Measurements from ENCODE around the gene CEP97.

The CEP97 gene

DNA sequence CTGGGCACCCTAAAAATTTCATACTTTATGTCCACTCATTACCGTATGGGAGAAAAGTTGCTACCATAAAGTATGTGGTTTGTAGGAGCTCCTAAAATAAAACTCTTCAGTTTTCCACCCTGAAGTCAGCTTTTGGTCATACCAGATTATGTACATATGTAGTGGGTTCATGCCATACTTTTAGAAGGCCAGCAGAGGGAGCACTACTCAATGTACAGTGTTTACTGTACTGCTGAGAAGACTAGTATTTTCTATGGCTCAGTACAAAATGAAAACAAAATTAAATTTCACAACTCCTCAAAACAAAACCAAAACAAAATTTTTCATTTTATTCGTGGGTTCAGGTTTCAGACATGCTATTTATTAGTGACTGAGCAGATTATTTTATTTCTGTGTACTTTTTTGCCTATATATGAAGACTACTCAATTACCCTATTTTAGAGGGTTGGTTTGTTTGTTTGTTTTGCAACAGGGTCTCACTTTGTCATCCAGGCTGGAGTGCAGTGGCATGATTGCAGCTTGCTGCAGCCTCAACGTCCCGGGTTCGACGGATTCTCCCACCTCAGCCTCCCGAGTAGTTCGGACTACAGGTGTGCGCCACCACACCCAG is 78.9 kb downstream of the CEP97 start:
- TF ChIP-seq, protein P1, sequence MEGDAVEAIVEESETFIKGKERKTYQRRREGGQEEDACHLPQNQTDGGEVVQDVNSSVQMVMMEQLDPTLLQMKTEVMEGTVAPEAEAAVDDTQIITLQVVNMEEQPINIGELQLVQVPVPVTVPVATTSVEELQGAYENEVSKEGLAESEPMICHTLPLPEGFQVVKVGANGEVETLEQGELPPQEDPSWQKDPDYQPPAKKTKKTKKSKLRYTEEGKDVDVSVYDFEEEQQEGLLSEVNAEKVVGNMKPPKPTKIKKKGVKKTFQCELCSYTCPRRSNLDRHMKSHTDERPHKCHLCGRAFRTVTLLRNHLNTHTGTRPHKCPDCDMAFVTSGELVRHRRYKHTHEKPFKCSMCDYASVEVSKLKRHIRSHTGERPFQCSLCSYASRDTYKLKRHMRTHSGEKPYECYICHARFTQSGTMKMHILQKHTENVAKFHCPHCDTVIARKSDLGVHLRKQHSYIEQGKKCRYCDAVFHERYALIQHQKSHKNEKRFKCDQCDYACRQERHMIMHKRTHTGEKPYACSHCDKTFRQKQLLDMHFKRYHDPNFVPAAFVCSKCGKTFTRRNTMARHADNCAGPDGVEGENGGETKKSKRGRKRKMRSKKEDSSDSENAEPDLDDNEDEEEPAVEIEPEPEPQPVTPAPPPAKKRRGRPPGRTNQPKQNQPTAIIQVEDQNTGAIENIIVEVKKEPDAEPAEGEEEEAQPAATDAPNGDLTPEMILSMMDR (IDR thresholded peaks at IDR 0.05; ENCODE audit: low read depth, low read length, missing control alignments), result peak; percentile 69
- DNase-seq (ENCODE audit: low read depth), result peak; percentile 68

DNA sequence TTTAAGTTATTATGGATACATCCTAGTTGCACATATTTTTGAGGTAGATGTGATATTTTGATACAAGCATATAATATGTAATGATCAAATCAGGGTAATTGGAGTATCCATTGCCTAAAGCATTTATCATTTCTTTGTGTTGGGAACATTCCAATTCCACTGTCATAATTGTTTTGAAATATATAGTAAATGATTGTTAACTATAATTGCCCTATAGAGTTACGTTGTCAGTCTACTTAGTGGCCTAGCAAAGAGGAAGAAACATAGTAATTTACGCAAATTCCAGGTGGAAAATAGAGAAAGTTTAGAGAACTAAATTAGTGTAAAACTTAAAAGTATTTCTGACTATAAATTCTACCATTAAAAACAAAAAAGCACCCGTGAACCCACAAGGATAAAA is 79.5 kb downstream of the CEP97 start:
- TF ChIP-seq, protein P1 (IDR thresholded peaks at IDR 0.05; ENCODE audit: low read depth, low read length, missing control alignments), result no peak

More for the DNA sequence above, 78.9 kb downstream of the CEP97 start:
- no peak overlapping the region for H3K4me3 ChIP-seq (ENCODE audit: low read depth, low read length)

DNA sequence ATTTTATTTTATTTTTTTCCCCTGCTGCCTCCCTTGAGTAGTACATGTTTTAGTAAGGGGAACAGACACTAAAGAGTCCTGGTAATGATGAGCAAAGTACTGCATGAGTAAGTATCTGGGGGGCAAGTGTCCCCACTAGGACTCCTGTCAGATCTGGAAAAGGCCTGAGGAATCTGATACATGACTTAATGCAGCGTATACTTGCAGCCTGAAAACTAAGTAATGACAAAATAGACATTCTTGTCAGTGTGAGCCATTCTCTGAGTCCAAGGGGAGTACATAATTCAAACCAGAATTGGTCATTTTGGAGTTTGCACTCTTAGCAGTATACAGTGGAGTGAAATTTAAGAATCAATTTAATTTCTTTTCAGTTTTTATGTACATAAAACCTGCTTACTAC is 82.1 kb downstream of the CEP97 start:
- DNase-seq (ENCODE audit: low read depth), result no peak
- TF ChIP-seq, protein P1 (IDR thresholded peaks at IDR 0.05; ENCODE audit: low read depth, low read length, missing control alignments), result no peak
- H3K4me3 ChIP-seq (ENCODE audit: low read depth, low read length), result no peak overlapping the region

More for the DNA sequence above, 79.5 kb downstream of the CEP97 start:
- DNase-seq (ENCODE audit: low read depth), result no peak
- H3K4me3 ChIP-seq (ENCODE audit: low read depth, low read length), result no peak overlapping the region

DNA sequence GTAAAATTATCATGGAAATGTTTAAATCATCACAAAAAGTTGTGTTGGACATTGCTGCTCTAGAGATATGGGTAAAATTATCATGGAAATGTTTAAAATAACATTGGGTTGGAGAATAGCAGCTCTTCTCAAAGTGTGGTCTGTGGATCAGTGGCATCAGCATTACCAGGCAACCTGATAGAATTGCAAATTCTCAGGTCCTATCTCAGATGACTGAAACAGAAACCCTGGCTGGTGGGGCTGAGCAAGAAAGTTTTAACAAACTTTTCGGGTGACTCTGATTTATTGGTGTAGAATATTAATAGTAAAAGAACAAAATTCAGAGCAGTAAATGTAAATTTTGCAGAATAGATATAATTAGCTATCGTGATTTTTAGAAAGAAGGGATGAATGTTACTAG is 83.5 kb downstream of the CEP97 start:
- DNase-seq (ENCODE audit: low read depth), result no peak
- H3K4me3 ChIP-seq (ENCODE audit: low read depth, low read length), result no peak overlapping the region

DNA sequence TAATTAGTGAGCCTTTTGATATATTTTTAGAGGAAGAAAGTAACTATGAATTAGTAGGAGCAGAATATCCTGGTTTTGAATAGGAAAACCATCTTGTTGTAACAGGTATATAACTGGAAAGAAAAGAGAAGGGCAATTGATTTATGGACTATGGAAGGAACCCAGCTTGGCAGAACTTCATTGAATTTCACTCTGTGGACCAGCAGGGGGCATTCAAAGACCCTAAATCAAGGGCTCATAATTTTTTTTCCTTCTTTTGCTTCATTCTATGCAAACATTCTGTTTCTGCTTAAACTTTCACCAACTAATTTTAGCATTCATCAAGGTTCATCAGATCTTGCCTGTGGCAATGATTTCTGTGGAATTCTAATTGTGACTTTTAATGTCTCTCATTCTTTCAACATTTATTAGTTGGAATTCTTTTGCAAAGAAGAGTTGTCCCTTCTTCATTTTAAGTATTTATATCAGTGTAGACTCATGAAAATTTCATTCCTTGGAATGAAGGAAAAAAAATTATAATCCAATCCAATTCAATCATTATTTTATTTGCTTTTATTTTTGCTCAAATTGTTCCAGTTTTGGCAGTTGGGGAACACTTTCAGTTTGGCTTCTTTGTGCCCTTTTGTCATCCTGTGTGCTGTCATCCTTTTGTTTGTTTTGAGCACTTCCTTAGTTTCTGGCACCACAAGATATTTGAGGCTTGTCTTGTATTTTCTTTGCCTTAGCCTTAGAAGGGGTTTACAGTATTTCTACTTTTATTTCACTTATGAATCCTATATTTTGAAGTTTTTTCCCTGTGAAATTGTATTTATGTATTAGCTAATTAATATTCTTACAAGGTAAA is 85.0 kb downstream of the CEP97 start:
- DNase-seq (ENCODE audit: low read depth), result no peak
- TF ChIP-seq, protein P1 (IDR thresholded peaks at IDR 0.05; ENCODE audit: low read depth, low read length, missing control alignments), result peak; percentile 67
- no peak overlapping the region for H3K4me3 ChIP-seq (ENCODE audit: low read depth, low read length)

More for the DNA sequence above, 83.5 kb downstream of the CEP97 start:
- TF ChIP-seq, protein P1 (IDR thresholded peaks at IDR 0.05; ENCODE audit: low read depth, low read length, missing control alignments), result no peak

DNA sequence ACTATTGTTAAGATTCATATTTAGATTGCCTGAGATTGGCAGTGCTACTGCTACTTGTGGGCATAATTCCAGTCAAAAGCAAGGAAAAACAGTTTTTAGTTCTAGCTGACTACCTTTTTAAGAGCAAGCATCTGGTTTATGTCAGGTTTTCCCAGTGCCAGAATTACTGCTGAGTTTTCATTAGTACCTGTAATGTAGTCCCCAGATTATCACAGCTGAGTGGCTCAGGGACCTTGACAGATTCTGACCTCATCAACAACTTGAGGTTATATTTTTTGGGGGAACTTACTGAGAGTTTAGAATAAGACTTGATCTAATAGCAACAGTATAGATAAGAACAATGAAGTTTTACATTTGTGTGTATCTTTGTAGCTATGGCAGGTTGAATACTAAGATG is 85.6 kb downstream of the CEP97 start:
- no peak overlapping the region for H3K4me3 ChIP-seq (ENCODE audit: low read depth, low read length)
- DNase-seq (ENCODE audit: low read depth), result no peak
- TF ChIP-seq, protein P1 (IDR thresholded peaks at IDR 0.05; ENCODE audit: low read depth, low read length, missing control alignments), result no peak

All from GM12864 (cell line).